Kidney (tissue), 14 donors: ENCODE data around the gene SLC39A6. TPM values are rescaled to one million over a fixed set of nuclear protein-coding genes. Genes with fewer than 3 reads are reported as not detected.

Source experiments
- DNase-seq, 5 donors: peaks; one replicate each; pipeline ENCODE4 v3.0.0-alpha.2; 2013 to 2020
- FAIRE-seq: peaks from 2 replicates; lab custom pipeline; 2012; peaks lifted over from hg19 to GRCh38; lab: Jason Lieb, UNC
- H3K27ac ChIP-seq, 2 donors: one replicate each; pipeline ENCODE4 v1.7.0; 2013; ENCODE audit warnings: low read depth in 2 of 2, low read length in 2 of 2, inconsistent platforms in 1 of 2
- H3K27me3 ChIP-seq: one replicate; pipeline ENCODE4 v1.7.1; 2013; ENCODE audit warnings: low read length, inconsistent platforms; ENCODE audit not compliant: control insufficient read depth, insufficient read depth
- H3K36me3 ChIP-seq, 3 donors: one replicate each; pipeline versions ENCODE4 v1.7.0 to v1.7.1; 2013; ENCODE audit warnings: low read length in 3 of 3, control low read depth in 1 of 3, inconsistent platforms in 1 of 3; ENCODE audit not compliant: insufficient read depth in 3 of 3, control insufficient read depth in 2 of 3
- H3K4me1 ChIP-seq, 3 donors: one replicate each; pipeline versions ENCODE4 v1.7.0 to v1.7.1; 2013; ENCODE audit warnings: low read length in 3 of 3, inconsistent platforms in 1 of 3, low read depth in 1 of 3; ENCODE audit not compliant: control insufficient read depth in 2 of 3, insufficient read depth in 2 of 3
- H3K4me3 ChIP-seq, 3 donors: one replicate each; pipeline versions ENCODE4 v1.7.0 to v1.8.1; 2013; ENCODE audit warnings: low read length in 3 of 3, control low read depth in 1 of 3, inconsistent platforms in 1 of 3
- H3K9ac ChIP-seq, 3 donors: one replicate each; pipeline versions ENCODE4 v1.7.0 to v1.7.1; 2013; ENCODE audit warnings: low read length in 3 of 3, control low read depth in 1 of 3, inconsistent platforms in 1 of 3
- H3K9me3 ChIP-seq, 3 donors: one replicate each; pipeline versions ENCODE4 v1.7.0 to v1.7.1; 2013; ENCODE audit warnings: low read length in 3 of 3, control low read depth in 1 of 3, inconsistent platforms in 1 of 3; ENCODE audit not compliant: control insufficient read depth in 2 of 3, insufficient read depth in 1 of 3
- CTCF ChIP-seq: IDR thresholded peaks from 3 replicates; pipeline ENCODE4 v1.5.1; 2012; ENCODE audit warnings: mild to moderate bottlenecking, moderate library complexity, borderline replicate concordance; ENCODE audit not compliant: insufficient read depth; ENCODE audit errors: extremely low read depth
- intact Hi-C: fragments of 100-400 bp; cut with DNase I; formaldehyde crosslinking; loops from one replicate; pipeline ENCODE4 v1.11.1; 2022
- polyA plus RNA-seq: library from polyadenylated mRNA; stranded (reverse); fragments of 350-450 nt; fragmentation: Illumina TruSeq; extraction: RNeasy Lipid Tissue Mini Kit (QIAGEN cat#74804); gene quantifications from one replicate; pipeline ENCODE4 v1.2.3, GENCODE V29; 2014; ENCODE audit warnings: low read depth, low replicate concordance; ENCODE audit not compliant: insufficient read depth
- total RNA-seq: library from RNA; stranded (reverse); fragmentation: NEBNext Ultra II Directional; extraction: Animal tissue kit (Norgen Biotek cat#: 25700); gene quantifications from one replicate; pipeline ENCODE4 v1.2.1, GENCODE V29; 2021
- donor health status: control.
- donor health status: control.
- donor health status: control.
- donor health status: control.
- donor health status: control.
- donor health status: DM: yes; HTN: yes; CAD: no.
- donor health status: Normal renal cell carcinoma (clear cell type).

SLC39A6 gene
- total and polyA plus RNA-seq, 2 donors from 2014 or later = 27.3 to 44.7 TPM

- DNase-seq (no peak), FAIRE-seq (peak; percentile 39)
- H3K4me1 ChIP-seq = no peaks in the 10 kb centered on the region
- H3K27me3 ChIP-seq = no peaks in the 10 kb centered on the region
- H3K36me3 ChIP-seq = peaks cover 5 to 15% (median 14%) of the 10 kb centered on the region in 3 donors
- no peak for TF ChIP-seq CTCF
- no peak overlapping the region for H3K27ac ChIP-seq
- H3K4me3 ChIP-seq = no peak overlapping the region
- H3K9ac ChIP-seq = no peak overlapping the region
- intact Hi-C loops = no loop called here
- H3K9me3 ChIP-seq = no peaks in the 10 kb centered on the region
Observed at GRCh38 chr18:36114738-36115137, 14.4 kb downstream of the SLC39A6 start.

DNA sequence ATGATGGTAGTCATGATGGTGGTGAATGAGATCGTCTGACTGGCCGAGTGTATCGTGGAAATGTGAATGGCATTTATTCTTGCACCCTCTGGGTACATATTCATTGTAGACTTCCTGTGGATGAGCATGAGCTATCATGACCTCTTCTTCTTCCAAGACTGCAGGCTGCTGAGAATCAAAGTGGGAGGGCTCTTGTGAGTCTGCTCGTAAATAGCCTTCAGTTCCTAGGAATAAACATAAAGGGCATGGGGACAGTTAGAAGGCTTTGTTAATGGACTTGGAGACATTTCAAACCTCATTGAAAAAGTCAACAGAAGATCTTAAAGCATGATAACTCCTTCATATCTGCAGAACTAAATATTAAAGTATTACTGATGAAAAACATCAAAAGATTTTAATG is 14.9 kb downstream of the SLC39A6 start:
- H3K9me3 ChIP-seq = no peaks in the 10 kb centered on the region
- no peak for DNase-seq
- H3K9ac ChIP-seq = no peak overlapping the region
- H3K36me3 ChIP-seq = peaks cover 5 to 15% (median 14%) of the 10 kb centered on the region in 3 donors
- no peak overlapping the region for H3K27ac ChIP-seq
- H3K4me1 ChIP-seq = no peaks in the 10 kb centered on the region
- no peaks in the 10 kb centered on the region for H3K27me3 ChIP-seq
- intact Hi-C loops = no loop called here
- FAIRE-seq = no peak
- TF ChIP-seq CTCF = no peak
- H3K4me3 ChIP-seq = no peak overlapping the region

DNA sequence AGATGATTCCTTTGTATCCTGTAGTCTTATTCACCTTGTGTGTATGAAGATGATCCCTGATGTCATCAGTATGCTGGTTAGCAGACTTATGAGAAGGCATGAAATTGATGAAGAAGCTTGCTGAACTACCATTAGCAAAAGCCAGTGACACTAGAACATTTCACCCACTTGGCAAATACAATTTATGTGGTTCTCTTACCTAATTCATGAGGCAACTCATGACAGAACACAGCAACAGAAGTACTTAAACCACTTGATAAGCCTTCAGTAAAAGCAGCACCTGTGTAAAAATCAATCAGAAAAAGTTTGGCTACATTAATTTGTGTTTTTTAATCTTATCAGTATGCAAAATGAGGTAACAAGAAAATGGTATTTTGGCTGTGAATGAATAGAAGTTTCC is 16.8 kb downstream of the SLC39A6 start:
- H3K9ac ChIP-seq = no peak overlapping the region
- H3K27ac ChIP-seq = no peak overlapping the region
- no peaks in the 10 kb centered on the region for H3K27me3 ChIP-seq
- H3K4me1 ChIP-seq = no peaks in the 10 kb centered on the region
- FAIRE-seq (no peak), DNase-seq (no peak)
- intact Hi-C loops = no loop called here
- H3K9me3 ChIP-seq = no peaks in the 10 kb centered on the region
- H3K36me3 ChIP-seq = peaks cover 5 to 15% (median 14%) of the 10 kb centered on the region in 3 donors
- no peak overlapping the region for H3K4me3 ChIP-seq
- no peak for TF ChIP-seq CTCF

DNA sequence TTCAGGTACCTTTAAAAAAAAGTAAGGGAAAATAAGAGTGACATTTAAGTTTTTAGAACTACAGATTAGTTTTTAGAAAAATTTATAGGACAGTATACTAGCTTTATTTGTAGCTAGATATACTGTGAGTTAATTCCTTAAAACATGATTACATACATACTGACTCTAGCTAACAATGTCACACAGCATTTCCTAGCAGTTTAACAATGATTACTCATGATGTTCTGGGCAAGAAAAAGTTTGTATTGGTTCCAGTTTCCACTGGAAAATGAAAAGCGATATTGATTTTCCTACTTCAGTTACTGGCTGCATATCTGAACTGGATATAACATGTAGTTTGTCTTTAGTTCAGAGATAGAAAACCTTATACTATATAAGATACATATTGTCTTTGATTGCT is 19.4 kb downstream of the SLC39A6 start:
- H3K27me3 ChIP-seq = no peaks in the 10 kb centered on the region
- no peak for TF ChIP-seq CTCF
- H3K27ac ChIP-seq = no peak overlapping the region
- H3K36me3 ChIP-seq = peaks cover 5 to 15% (median 14%) of the 10 kb centered on the region in 3 donors
- no peak overlapping the region for H3K9ac ChIP-seq
- no peak overlapping the region for H3K4me3 ChIP-seq
- no peak for DNase-seq
- intact Hi-C loops = no loop called here
- no peaks in the 10 kb centered on the region for H3K4me1 ChIP-seq
- FAIRE-seq = no peak
- no peaks in the 10 kb centered on the region for H3K9me3 ChIP-seq
